ENCODE measurements around the gene TM2D1. TPM values are rescaled to one million over a fixed set of nuclear protein-coding genes. Genes with fewer than 3 reads are reported as not detected.

TM2D1 gene
- total and polyA plus RNA-seq, 8 donors: 41.6 to 82.3 (median 69.6) TPM

DNA sequence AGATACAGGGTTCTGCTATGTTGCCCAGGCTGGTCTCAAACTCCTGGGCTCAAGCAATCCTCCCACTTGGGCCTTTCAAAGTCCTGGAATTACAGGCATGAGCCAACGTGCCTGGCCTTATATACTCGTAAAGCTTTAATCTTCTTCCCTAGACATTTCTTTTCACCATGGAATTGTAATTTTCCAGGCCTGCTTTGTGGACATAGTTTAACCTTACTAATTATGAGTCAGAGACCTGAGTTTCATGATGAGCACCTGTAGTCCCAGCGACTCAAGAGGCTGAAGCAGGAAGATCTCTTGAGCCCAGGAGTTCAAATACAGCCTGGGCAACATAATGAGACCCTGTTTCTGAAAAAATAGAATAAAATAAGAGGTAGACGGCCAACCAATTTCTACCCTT, 29.6 kb upstream of the TM2D1 start:
- Histone ChIP-seq H3K27me3 (no peaks in the 10 kb centered on the region), H3K27ac (no peak overlapping the region), H3K4me3 (no peak overlapping the region), H3K36me3 (no peaks in the 10 kb centered on the region), H3K4me1 (no peaks in the 10 kb centered on the region), H3K9me3 (no peaks in the 10 kb centered on the region)
- ATAC-seq (peak; percentile 44), DNase-seq (no peak)
- intact Hi-C loops (cut with DNase I): no loop called here
- TF ChIP-seq, protein P1, sequence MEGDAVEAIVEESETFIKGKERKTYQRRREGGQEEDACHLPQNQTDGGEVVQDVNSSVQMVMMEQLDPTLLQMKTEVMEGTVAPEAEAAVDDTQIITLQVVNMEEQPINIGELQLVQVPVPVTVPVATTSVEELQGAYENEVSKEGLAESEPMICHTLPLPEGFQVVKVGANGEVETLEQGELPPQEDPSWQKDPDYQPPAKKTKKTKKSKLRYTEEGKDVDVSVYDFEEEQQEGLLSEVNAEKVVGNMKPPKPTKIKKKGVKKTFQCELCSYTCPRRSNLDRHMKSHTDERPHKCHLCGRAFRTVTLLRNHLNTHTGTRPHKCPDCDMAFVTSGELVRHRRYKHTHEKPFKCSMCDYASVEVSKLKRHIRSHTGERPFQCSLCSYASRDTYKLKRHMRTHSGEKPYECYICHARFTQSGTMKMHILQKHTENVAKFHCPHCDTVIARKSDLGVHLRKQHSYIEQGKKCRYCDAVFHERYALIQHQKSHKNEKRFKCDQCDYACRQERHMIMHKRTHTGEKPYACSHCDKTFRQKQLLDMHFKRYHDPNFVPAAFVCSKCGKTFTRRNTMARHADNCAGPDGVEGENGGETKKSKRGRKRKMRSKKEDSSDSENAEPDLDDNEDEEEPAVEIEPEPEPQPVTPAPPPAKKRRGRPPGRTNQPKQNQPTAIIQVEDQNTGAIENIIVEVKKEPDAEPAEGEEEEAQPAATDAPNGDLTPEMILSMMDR (IDR thresholded peaks at IDR 0.05): no peak

DNA sequence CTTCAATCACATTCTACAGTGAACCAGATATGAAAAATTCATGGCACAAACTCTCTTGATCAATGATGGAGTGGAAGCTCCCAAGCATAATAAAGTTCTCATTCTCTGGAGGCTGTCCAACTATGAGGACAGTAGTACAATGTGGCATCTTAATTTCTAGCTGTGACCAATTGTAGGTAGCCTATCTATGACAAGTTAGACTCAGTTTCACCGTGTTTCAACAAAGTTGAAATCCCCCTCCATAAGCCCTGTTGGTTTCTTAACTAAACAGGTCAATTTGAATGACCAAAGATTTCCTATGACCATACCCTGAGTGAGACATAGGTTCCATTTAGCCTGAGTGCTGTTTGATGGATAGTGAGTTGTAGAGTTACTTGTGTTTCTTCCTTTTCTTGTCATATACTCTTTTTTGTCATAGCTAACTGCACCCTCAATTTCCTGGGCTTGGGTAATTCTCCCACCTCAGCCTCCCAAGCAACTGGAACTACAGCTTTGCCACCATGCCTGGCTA, 29.1 kb upstream of the TM2D1 start:
- H3K4me1 ChIP-seq: no peaks in the 10 kb centered on the region
- TF ChIP-seq, protein P1 (IDR thresholded peaks at IDR 0.05): no peak
- no peaks in the 10 kb centered on the region for H3K9me3 ChIP-seq
- ATAC-seq: no peak
- intact Hi-C loops (cut with DNase I): no loop called here
- H3K27me3 ChIP-seq: no peaks in the 10 kb centered on the region
- DNase-seq: no peak
- H3K27ac ChIP-seq: no peak overlapping the region
- H3K36me3 ChIP-seq: no peaks in the 10 kb centered on the region
- H3K4me3 ChIP-seq: no peak overlapping the region

DNA sequence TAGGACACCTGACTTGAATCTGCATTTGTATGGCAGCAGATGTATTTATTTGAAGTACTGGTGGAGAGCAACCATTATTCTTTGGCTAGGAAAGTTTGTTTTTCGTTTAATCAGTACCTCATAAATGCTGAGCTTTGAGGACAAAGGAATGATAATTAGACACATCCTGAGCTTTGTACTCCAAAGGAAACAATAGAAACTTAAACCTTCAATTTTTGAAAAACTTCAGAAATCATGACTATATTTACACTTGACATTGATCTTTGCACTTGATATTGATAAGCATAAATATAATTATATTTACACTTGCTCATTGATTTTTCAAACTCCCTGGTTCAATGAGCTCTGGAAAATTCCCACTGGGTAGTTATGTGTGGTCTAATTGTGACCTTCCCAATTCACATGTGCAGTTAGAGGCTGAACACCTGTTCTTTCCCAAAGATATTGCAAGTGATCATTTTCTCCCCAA, 28.0 kb upstream of the TM2D1 start:
- Histone ChIP-seq H3K4me3 (no peak overlapping the region), H3K27me3 (no peaks in the 10 kb centered on the region), H3K36me3 (no peaks in the 10 kb centered on the region), H3K9me3 (no peaks in the 10 kb centered on the region), H3K4me1 (no peaks in the 10 kb centered on the region), H3K27ac (no peak overlapping the region)
- intact Hi-C loops (cut with DNase I): no loop called here
- DNase-seq (no peak), ATAC-seq (no peak)
- TF ChIP-seq, protein P1 (IDR thresholded peaks at IDR 0.05): no peak

DNA sequence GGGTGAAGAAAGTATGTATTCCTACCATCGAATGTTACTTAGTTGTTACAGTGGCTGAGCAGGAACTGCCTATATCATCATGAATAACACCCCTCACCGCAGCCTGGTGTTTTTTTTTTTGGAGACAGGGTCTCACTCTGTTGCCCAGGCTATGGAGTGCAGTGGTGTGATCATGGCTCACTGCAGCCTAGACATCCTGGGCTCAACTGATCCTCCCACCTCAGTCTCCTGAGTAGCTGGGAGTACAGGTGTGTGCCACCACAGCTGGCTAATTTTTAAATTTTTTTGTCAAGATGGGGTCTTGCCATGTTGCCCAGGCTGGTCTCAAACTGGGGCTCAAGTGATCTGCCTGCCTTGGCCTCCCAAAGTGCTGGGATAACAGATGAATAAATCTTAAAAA, 24.6 kb upstream of the TM2D1 start:
- DNase-seq (no peak), ATAC-seq (no peak)
- H3K4me1 ChIP-seq: peaks cover 0 to 4% of the 10 kb centered on the region in 2 donors
- H3K36me3 ChIP-seq: no peaks in the 10 kb centered on the region
- no peak overlapping the region for H3K27ac ChIP-seq
- TF ChIP-seq, protein P1 (IDR thresholded peaks at IDR 0.05): no peak
- H3K4me3 ChIP-seq: no peak overlapping the region
- H3K9me3 ChIP-seq: no peaks in the 10 kb centered on the region
- no peaks in the 10 kb centered on the region for H3K27me3 ChIP-seq
- intact Hi-C loops (cut with DNase I): no loop called here

DNA sequence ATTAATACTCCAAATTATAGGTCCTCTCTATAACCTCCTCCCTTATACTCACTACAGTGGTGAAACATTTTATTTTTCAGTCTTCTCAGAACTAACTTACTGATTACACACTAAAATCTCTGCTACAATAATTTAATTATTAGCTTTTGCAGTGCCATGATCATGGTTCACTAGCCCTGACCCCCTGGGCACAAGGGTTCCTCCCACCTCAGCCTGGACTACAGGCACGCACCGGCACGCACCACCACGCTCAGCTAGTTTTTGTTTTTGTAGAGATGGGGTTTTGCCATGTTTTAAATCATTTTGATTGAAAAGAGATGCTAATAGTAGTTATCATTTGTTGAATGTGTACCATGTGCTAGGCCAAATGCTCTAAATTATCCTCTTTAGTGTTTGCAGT, 23.6 kb upstream of the TM2D1 start:
- Histone ChIP-seq H3K36me3 (no peaks in the 10 kb centered on the region), H3K4me1 (peaks cover 2 to 4% of the 10 kb centered on the region in 2 donors), H3K4me3 (no peak overlapping the region), H3K27me3 (no peaks in the 10 kb centered on the region), H3K27ac (no peak overlapping the region), H3K9me3 (no peaks in the 10 kb centered on the region)
- TF ChIP-seq, protein P1 (IDR thresholded peaks at IDR 0.05): no peak
- DNase-seq (no peak), ATAC-seq (no peak)
- intact Hi-C loops (cut with DNase I): no loop called here

Data from left lung (tissue), 10 donors.